ENCODE data around the gene AVPI1.
A peak's percentile ranks its signal among the peaks of the same experiment; 100 is the strongest.

Gene AVPI1

GRCh38 chr10:97686962-97687784, at the start of gene AVPI1:
Gene AVPI1, minus strand, starts transcription at chr10:97687241. Its CDS starts 7,336 bp downstream, at chr10:97679905.
- peak; percentile 85 to 94 for DNase-seq (ENCODE audit: low read depth in 2 of 2)

GRCh38 chr10:97736403-97736901, 49.4 kb upstream of the AVPI1 start:
- no peak for DNase-seq (ENCODE audit: low read depth in 2 of 2)

- no peak for DNase-seq (ENCODE audit: low read depth in 2 of 2)
These were observed 47.0 kb upstream of the AVPI1 start for GRCh38 chr10:97734021-97734420.

GRCh38 chr10:97733256-97733655, 46.2 kb upstream of the AVPI1 start:
- no peak for DNase-seq (ENCODE audit: low read depth in 2 of 2)

- DNase-seq (ENCODE audit: low read depth in 2 of 2), result no peak
These were observed 45.0 kb upstream of the AVPI1 start for GRCh38 chr10:97732052-97732359.

GRCh38 chr10:97731346-97732051, 44.5 kb upstream of the AVPI1 start:
- peak; percentile 22 to 24 for DNase-seq (ENCODE audit: low read depth in 2 of 2)

GRCh38 chr10:97729014-97729413, 42.0 kb upstream of the AVPI1 start:
- DNase-seq (ENCODE audit: low read depth in 2 of 2), result no peak

- no peak for DNase-seq (ENCODE audit: low read depth in 2 of 2)
These were observed 39.7 kb upstream of the AVPI1 start for GRCh38 chr10:97726636-97727178.

- DNase-seq (ENCODE audit: low read depth in 2 of 2), result no peak
These were observed 37.4 kb upstream of the AVPI1 start for GRCh38 chr10:97724341-97724941.

GRCh38 chr10:97723001-97723400, 36.0 kb upstream of the AVPI1 start:
- DNase-seq (ENCODE audit: low read depth in 2 of 2), result no peak

- DNase-seq (ENCODE audit: low read depth in 2 of 2), result no peak
These were observed 35.1 kb upstream of the AVPI1 start for GRCh38 chr10:97721871-97722780.

- no peak for DNase-seq (ENCODE audit: low read depth in 2 of 2)
These were observed 32.6 kb upstream of the AVPI1 start for GRCh38 chr10:97719602-97720001.

- DNase-seq (ENCODE audit: low read depth in 2 of 2), result no peak
These were observed 31.7 kb upstream of the AVPI1 start for GRCh38 chr10:97718659-97719142.

- no peak for DNase-seq (ENCODE audit: low read depth in 2 of 2)
These were observed 31.1 kb upstream of the AVPI1 start for GRCh38 chr10:97718178-97718577.

- no peak for DNase-seq (ENCODE audit: low read depth in 2 of 2)
These were observed 30.6 kb upstream of the AVPI1 start for GRCh38 chr10:97717627-97718026.

- DNase-seq (ENCODE audit: low read depth in 2 of 2), result no peak
These were observed 28.3 kb upstream of the AVPI1 start for GRCh38 chr10:97715259-97715874.

- no peak for DNase-seq (ENCODE audit: low read depth in 2 of 2)
These were observed 27.6 kb upstream of the AVPI1 start for GRCh38 chr10:97714401-97715258.

GRCh38 chr10:97713826-97714400, 26.9 kb upstream of the AVPI1 start:
- DNase-seq (ENCODE audit: low read depth in 2 of 2), result peak; percentile 18 to 26

GRCh38 chr10:97713339-97713825, 26.3 kb upstream of the AVPI1 start, which contains the start of gene MARVELD1:
Gene MARVELD1, plus strand, starts transcription at chr10:97713730. Its CDS starts 147 bp downstream, at chr10:97713877.
- DNase-seq (ENCODE audit: low read depth in 2 of 2), result no peak

Measured in stimulated activated CD4-positive, alpha-beta T cell treated with anti-CD3 and anti-CD28 coated beads, Interleukin-1b, Interleukin-23, amount 100 ng/mL, for 1 hour (primary cell).